ENCODE data around the gene SNAP47. TPM values are rescaled to one million over a fixed set of nuclear protein-coding genes. Genes with fewer than 3 reads are reported as not detected.

Gene SNAP47
- polyA plus RNA-seq, 1 donor (not counting 4 experiments of a cell fraction or from before 2014, with no cell fraction given) = 24.8 TPM

GRCh38 chr1:227744668-227745067 is 9.4 kb downstream of the SNAP47 start:
- H3K4me1 ChIP-seq (ENCODE audit: control insufficient read depth, extremely low read depth, insufficient read depth, low read length) = no peaks in the 10 kb centered on the region
- no peak overlapping the region for H3K9ac ChIP-seq (ENCODE audit: control insufficient read depth, extremely low read depth, insufficient read depth, low read length)
- DNase-seq (ENCODE audit: low read depth, low spot score) = no peak
- no peaks in the 10 kb centered on the region for H3K27me3 ChIP-seq (ENCODE audit: control insufficient read depth, extremely low read depth, insufficient read depth, low read length)
- FAIRE-seq = no peak
- H4K20me1 ChIP-seq (ENCODE audit: control insufficient read depth, extremely low read depth, insufficient read depth, low read length) = peaks cover 13% of the 10 kb centered on the region
- TF ChIP-seq EZH2 (IDR thresholded peaks at IDR 0.05; ENCODE audit: low read length) = no peak
- no peak for TF ChIP-seq CTCF (optimal IDR thresholded peaks at IDR 0.05 in 1 of 3, IDR thresholded peaks at IDR 0.05 in 1 of 3, conservative IDR thresholded peaks at IDR 0.05 in 1 of 3; ENCODE audit: extremely low read depth in 1 of 3, insufficient read depth in 2 of 3, low read length in 3 of 3)
- H3K27ac ChIP-seq (ENCODE audit: control insufficient read depth, insufficient read depth, low read length) = no peak overlapping the region
- H3K9me3 ChIP-seq (ENCODE audit: control insufficient read depth, low read depth, low read length) = no peaks in the 10 kb centered on the region
- peaks cover 77% of the 10 kb centered on the region for H3K79me2 ChIP-seq (ENCODE audit: control insufficient read depth, insufficient read depth, low read length)
- peaks cover 6% of the 10 kb centered on the region for H3K9me1 ChIP-seq (ENCODE audit: control insufficient read depth, extremely low read depth, insufficient read depth, low read length)
- H2AFZ ChIP-seq (ENCODE audit: control insufficient read depth, low read length) = no peak overlapping the region
- no peak overlapping the region for H3K4me2 ChIP-seq (ENCODE audit: control insufficient read depth, extremely low read depth, insufficient read depth, low read depth, low read length)
- dilution Hi-C loops (cut with MboI; ENCODE audit: extremely low pct_ligation_motif_present, low sequenced_read_pairs) = no loop called here
- peaks cover 9 to 10% of the 10 kb centered on the region in 2 experiments for H3K36me3 ChIP-seq (ENCODE audit: control insufficient read depth in 2 of 2, extremely low read depth in 1 of 2, insufficient read depth in 2 of 2, low read length in 2 of 2)
- no peak overlapping the region for H3K4me3 ChIP-seq (ENCODE audit: control insufficient read depth in 2 of 3, extremely low read depth in 1 of 3, insufficient read depth in 2 of 3, low read depth in 1 of 3, low read length in 3 of 3)

- H3K27me3 ChIP-seq (ENCODE audit: control insufficient read depth, extremely low read depth, insufficient read depth, low read length) = no peaks in the 10 kb centered on the region
- no peak for FAIRE-seq
- H3K9me3 ChIP-seq (ENCODE audit: control insufficient read depth, low read depth, low read length) = no peaks in the 10 kb centered on the region
- H3K4me2 ChIP-seq (ENCODE audit: control insufficient read depth, extremely low read depth, insufficient read depth, low read depth, low read length) = no peak overlapping the region
- peaks cover 72% of the 10 kb centered on the region for H3K79me2 ChIP-seq (ENCODE audit: control insufficient read depth, insufficient read depth, low read length)
- peaks cover 13% of the 10 kb centered on the region for H4K20me1 ChIP-seq (ENCODE audit: control insufficient read depth, extremely low read depth, insufficient read depth, low read length)
- H3K36me3 ChIP-seq (ENCODE audit: control insufficient read depth in 2 of 2, extremely low read depth in 1 of 2, insufficient read depth in 2 of 2, low read length in 2 of 2) = peaks cover 11 to 13% of the 10 kb centered on the region in 2 experiments
- no peak overlapping the region for H3K9ac ChIP-seq (ENCODE audit: control insufficient read depth, extremely low read depth, insufficient read depth, low read length)
- no peaks in the 10 kb centered on the region for H3K4me1 ChIP-seq (ENCODE audit: control insufficient read depth, extremely low read depth, insufficient read depth, low read length)
- H3K4me3 ChIP-seq (ENCODE audit: control insufficient read depth in 2 of 3, extremely low read depth in 1 of 3, insufficient read depth in 2 of 3, low read depth in 1 of 3, low read length in 3 of 3) = no peak overlapping the region
- peaks cover 2% of the 10 kb centered on the region for H3K9me1 ChIP-seq (ENCODE audit: control insufficient read depth, extremely low read depth, insufficient read depth, low read length)
- H2AFZ ChIP-seq (ENCODE audit: control insufficient read depth, low read length) = no peak overlapping the region
- H3K27ac ChIP-seq (ENCODE audit: control insufficient read depth, insufficient read depth, low read length) = no peak overlapping the region
- no peak for DNase-seq (ENCODE audit: low read depth, low spot score)
- no peak for TF ChIP-seq CTCF (optimal IDR thresholded peaks at IDR 0.05 in 1 of 3, IDR thresholded peaks at IDR 0.05 in 1 of 3, conservative IDR thresholded peaks at IDR 0.05 in 1 of 3; ENCODE audit: extremely low read depth in 1 of 3, insufficient read depth in 2 of 3, low read length in 3 of 3)
- dilution Hi-C loops (cut with MboI; ENCODE audit: extremely low pct_ligation_motif_present, low sequenced_read_pairs) = no loop called here
Measured at GRCh38 chr1:227745568-227746265, 10.5 kb downstream of the SNAP47 start.
